ENCODE data around the gene VDR. TPM values are rescaled to one million over a fixed set of nuclear protein-coding genes. Genes with fewer than 3 reads are reported as not detected.

The VDR gene
- polyA plus RNA-seq, 1 donor from 2014 or later = not detected

DNA sequence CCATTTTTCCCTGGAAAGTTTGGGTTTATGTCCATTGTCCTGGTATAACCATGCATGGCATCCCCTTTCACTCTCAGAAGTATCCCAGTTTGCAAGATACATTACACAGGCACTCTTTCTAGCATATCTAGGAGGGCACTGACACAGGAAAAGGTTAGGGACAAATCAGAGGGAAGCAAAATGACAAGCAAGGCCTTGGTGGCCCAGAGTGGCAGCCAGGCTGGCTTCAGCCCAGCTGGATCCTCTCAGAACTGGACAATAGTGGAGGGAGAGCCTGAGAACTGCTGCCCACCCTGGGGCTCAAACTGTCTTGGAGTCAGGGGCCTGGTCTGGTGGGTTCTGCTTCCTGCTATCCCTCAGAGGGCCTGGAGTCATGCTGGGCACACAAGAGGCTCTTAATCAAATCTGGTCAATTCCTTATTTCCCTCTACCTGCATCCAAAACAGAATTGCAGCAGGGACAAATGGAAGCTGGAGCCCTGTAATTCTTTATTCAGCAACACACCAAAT, 2.6 kb downstream of the VDR start:
- no peaks in the 10 kb centered on the region for H4K20me1 ChIP-seq (ENCODE audit: insufficient read depth)
- H3K9me2 ChIP-seq (ENCODE audit: insufficient read depth, low read length) = no peaks in the 10 kb centered on the region
- H3K27ac ChIP-seq (ENCODE audit: low read length) = no peak overlapping the region
- no peaks in the 10 kb centered on the region for H3F3A ChIP-seq (ENCODE audit: insufficient read depth, low read length, poor library complexity, severe bottlenecking)
- no peaks in the 10 kb centered on the region for H3K9me3 ChIP-seq (ENCODE audit: low read length)
- H3K9ac ChIP-seq (ENCODE audit: low read length) = no peak overlapping the region
- H3K79me2 ChIP-seq (replicated peaks; ENCODE audit: insufficient read depth, low read length) = no peaks in the 10 kb centered on the region
- no peak for TF ChIP-seq MXI1 (conservative IDR thresholded peaks at IDR 0.05; ENCODE audit: poor library complexity, severe bottlenecking)
- TF ChIP-seq, protein P1, sequence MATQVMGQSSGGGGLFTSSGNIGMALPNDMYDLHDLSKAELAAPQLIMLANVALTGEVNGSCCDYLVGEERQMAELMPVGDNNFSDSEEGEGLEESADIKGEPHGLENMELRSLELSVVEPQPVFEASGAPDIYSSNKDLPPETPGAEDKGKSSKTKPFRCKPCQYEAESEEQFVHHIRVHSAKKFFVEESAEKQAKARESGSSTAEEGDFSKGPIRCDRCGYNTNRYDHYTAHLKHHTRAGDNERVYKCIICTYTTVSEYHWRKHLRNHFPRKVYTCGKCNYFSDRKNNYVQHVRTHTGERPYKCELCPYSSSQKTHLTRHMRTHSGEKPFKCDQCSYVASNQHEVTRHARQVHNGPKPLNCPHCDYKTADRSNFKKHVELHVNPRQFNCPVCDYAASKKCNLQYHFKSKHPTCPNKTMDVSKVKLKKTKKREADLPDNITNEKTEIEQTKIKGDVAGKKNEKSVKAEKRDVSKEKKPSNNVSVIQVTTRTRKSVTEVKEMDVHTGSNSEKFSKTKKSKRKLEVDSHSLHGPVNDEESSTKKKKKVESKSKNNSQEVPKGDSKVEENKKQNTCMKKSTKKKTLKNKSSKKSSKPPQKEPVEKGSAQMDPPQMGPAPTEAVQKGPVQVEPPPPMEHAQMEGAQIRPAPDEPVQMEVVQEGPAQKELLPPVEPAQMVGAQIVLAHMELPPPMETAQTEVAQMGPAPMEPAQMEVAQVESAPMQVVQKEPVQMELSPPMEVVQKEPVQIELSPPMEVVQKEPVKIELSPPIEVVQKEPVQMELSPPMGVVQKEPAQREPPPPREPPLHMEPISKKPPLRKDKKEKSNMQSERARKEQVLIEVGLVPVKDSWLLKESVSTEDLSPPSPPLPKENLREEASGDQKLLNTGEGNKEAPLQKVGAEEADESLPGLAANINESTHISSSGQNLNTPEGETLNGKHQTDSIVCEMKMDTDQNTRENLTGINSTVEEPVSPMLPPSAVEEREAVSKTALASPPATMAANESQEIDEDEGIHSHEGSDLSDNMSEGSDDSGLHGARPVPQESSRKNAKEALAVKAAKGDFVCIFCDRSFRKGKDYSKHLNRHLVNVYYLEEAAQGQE (IDR thresholded peaks at IDR 0.05; ENCODE audit: borderline replicate concordance) = no peak
- no peaks in the 10 kb centered on the region for H3K36me3 ChIP-seq (ENCODE audit: insufficient read depth, low read length)
- no peak overlapping the region for H3K4me3 ChIP-seq (ENCODE audit: low read length)
- H3K27me3 ChIP-seq (ENCODE audit: insufficient read depth, low read depth, low read length) = peaks cover 48% of the 10 kb centered on the region
- H3K4me2 ChIP-seq (ENCODE audit: low read length) = no peak overlapping the region
- H2AFZ ChIP-seq (ENCODE audit: low read depth, low read length) = no peak overlapping the region

DNA sequence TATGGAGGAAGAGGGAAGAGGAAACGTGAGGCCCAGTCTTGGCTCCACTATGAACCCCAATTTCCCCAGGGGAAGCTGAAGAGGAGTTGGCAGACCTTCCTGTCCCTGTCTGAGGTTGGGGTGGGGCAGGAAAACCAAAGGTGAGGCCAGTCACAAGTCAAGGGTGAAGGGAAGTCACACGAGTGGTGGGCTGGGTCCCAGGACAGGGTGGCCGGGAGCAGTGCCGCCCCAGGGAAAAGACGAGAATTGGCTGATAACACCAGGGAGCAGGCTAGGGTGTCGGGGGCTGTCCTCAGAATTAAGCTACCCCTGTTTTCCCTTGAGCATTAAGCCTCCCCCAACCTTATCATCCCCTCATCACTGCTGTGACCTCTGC, 3.1 kb downstream of the VDR start:
- TF ChIP-seq SMC3 (conservative IDR thresholded peaks at IDR 0.05; ENCODE audit: poor library complexity) (no peak), RAD21 (conservative IDR thresholded peaks at IDR 0.05) (no peak), EZH2 (IDR thresholded peaks at IDR 0.05; ENCODE audit: borderline replicate concordance, insufficient read depth, low read length, poor library complexity, severe bottlenecking) (no peak), EP300 (conservative IDR thresholded peaks at IDR 0.05; ENCODE audit: poor library complexity, severe bottlenecking) (no peak), POLR2AphosphoS5 (IDR thresholded peaks at IDR 0.05) (no peak)
- TF ChIP-seq, protein P1 (IDR thresholded peaks at IDR 0.05; ENCODE audit: borderline replicate concordance) = no peak
- TF ChIP-seq, protein P2, sequence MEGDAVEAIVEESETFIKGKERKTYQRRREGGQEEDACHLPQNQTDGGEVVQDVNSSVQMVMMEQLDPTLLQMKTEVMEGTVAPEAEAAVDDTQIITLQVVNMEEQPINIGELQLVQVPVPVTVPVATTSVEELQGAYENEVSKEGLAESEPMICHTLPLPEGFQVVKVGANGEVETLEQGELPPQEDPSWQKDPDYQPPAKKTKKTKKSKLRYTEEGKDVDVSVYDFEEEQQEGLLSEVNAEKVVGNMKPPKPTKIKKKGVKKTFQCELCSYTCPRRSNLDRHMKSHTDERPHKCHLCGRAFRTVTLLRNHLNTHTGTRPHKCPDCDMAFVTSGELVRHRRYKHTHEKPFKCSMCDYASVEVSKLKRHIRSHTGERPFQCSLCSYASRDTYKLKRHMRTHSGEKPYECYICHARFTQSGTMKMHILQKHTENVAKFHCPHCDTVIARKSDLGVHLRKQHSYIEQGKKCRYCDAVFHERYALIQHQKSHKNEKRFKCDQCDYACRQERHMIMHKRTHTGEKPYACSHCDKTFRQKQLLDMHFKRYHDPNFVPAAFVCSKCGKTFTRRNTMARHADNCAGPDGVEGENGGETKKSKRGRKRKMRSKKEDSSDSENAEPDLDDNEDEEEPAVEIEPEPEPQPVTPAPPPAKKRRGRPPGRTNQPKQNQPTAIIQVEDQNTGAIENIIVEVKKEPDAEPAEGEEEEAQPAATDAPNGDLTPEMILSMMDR (IDR thresholded peaks at IDR 0.05; ENCODE audit: poor library complexity, severe bottlenecking) = no peak
- Histone ChIP-seq H3K27me3 (ENCODE audit: insufficient read depth, low read depth, low read length) (peaks cover 43% of the 10 kb centered on the region), H3K9ac (ENCODE audit: low read length) (no peak overlapping the region), H2AFZ (ENCODE audit: low read depth, low read length) (no peak overlapping the region), H3K79me2 (replicated peaks; ENCODE audit: insufficient read depth, low read length) (no peaks in the 10 kb centered on the region), H3F3A (ENCODE audit: insufficient read depth, low read length, poor library complexity, severe bottlenecking) (no peaks in the 10 kb centered on the region), H3K4me3 (ENCODE audit: low read length) (no peak overlapping the region), H3K9me2 (ENCODE audit: insufficient read depth, low read length) (no peaks in the 10 kb centered on the region), H4K20me1 (ENCODE audit: insufficient read depth) (no peaks in the 10 kb centered on the region), H3K4me2 (ENCODE audit: low read length) (no peak overlapping the region), H3K27ac (ENCODE audit: low read length) (no peak overlapping the region), H3K36me3 (ENCODE audit: insufficient read depth, low read length) (no peaks in the 10 kb centered on the region), H3K9me3 (ENCODE audit: low read length) (no peaks in the 10 kb centered on the region)
